Bone marrow (tissue), 2 donors: Measurements from ENCODE around the gene CACNA1C.

Experiments
- DNase-seq, 2 donors: peaks; one replicate each; lab custom pipeline; 2025; lab: John Stamatoyannopoulos, UW

The CACNA1C gene

DNA sequence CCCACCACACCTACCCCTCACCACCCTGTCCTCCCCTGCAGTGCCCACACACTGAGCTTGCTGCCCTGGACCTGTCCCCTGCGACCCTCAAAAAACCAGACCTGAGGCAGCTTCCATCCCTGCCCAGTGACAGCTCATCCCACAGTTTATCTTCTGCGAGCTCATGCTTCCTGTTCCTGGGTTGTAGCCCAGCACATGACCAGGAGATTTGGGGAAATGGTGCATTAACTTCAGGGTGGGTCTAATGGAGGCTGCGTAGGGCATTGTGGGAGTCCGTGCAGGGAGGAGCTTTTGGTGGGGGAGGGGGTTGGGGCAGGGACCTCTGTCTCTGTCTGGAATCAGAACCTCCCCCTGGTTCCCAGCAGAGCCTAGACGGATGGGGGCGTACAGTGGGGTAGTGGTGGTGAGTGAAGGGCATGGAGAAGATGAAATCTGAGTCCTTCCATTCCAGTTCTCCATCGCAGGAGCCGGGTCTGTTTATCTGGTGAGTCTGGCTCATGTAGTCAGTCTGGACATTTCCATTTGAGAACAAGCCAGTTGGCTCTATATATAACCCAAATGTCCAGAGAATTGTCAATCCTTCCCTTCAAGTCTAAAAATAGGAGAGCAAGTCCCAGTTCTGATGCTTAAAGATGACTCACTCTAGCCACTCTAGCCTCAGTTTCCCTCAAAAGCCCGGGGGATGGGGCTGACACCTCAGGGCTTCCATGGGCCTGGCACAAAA is 270.9 kb downstream of the CACNA1C start:
- no peak for DNase-seq

DNA sequence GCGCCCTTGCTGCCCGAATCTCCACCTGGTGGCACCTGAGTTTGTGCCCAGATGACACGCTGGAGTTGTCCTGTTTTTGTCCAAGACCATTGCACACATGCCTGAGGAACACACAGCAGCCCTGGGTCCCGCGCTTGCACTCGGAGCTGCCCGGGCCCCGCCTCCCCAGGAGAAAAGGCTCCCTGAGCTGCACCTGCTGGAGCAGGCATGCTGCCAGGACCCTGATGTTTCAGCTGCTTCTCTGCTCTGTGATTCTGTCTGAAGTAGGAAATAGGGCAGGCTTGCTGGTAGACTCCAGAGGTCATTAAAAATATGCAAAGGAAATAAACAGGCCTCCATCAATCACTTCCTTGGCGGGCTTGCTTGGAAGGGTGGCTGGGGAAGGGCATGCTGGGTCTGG is 271.6 kb downstream of the CACNA1C start:
- no peak for DNase-seq

DNA sequence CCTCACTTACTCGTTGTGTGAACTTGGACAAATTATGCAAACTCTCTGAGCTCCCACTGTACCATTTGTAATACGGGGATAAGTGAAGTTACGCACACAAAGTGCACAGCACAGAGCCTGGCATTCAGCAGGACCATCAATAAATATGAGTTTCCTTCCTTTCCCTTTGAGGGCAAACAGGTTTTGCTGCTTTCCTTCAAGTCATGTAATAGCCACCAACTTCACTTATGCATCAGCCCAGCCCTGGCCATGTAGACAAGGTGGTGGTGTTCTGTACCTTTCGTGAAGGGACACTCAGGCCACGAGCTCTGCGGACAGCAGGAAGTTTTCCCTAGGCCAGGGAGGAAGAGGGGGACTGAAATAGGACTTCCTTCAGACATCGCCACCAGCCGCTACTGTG is 272.7 kb downstream of the CACNA1C start:
- no peak for DNase-seq

DNA sequence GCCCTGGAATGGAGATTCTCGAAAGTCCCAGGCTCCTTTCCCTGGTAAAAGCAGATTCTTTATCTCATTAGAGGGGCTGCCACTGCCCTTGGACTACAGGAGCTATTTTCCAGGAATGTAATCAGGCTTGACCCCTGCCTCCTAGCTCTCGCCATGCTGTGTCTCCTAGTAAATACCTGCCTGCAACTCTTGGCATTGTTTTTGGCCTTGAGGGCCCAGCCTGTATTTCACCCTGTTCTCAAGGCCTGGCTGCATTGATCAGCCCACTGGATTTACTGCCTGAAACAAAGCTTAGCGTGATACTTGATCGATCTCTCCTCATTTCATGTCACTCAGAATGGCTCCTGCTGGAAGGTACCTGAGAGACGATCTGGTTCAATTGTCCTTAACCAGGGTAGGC is 273.7 kb downstream of the CACNA1C start:
- no peak for DNase-seq

DNA sequence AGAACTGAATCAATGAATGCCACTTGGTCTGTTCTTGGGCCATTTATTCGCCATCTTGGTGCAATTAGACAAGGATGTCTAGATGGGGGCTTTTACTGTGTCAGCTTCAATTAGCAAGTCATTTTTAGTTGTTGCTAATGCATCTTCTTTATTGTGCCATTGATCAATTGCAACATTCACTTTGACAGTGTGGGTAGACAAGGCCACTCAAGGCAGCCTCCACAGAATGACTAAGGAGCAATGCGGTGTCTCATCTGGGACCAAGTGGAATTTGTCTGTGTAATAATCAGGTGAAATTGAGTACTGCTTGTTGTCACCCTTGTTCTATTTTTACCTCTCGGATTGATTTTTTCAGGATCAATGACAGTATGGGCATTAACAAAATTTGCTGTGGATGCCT is 275.9 kb downstream of the CACNA1C start:
- DNase-seq: no peak

DNA sequence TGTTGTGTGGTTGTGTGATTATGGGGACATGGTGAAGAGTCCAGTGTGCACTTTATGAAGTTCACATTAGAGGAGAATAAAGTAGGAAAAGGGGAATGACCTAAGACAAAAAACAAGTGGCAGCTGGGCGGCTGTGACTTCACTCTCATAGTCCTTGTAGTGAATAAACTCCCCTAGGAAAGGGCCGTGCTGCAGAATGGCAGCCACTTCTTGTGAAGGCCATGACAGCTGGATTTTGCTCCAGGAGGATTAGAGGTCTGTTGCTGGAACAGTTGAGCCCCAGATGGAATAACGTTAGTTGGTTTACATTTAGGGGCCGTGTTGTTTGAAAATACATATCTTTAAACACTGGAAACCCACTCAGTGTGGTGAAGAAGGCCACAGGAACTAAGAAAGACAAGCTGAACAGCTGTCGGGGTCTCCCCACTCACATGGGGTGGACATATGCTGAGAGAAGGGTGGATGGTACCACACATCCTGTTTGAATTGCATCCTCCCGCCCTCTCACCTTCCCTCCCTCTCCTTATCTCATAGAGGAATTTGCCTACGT is 276.9 kb downstream of the CACNA1C start:
- no peak for DNase-seq

DNA sequence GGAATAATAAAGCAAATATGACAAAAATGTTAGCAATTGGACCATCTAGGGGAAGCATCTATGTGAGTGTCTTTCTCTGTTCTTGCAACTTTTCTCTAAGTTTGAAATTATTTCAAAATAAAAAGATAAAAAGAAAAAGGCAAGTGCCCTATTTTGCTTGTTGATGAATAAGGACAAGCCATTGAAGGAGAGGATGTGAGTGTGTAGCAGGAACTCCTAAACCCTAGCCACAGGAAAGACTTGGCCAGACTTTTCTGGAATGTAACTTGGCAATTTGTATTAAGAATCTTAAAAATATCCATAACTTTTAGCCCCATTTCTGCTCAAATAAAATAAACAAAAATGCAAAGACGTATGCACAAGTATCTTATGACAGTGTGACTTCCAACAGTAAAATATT is 279.4 kb downstream of the CACNA1C start:
- no peak for DNase-seq

DNA sequence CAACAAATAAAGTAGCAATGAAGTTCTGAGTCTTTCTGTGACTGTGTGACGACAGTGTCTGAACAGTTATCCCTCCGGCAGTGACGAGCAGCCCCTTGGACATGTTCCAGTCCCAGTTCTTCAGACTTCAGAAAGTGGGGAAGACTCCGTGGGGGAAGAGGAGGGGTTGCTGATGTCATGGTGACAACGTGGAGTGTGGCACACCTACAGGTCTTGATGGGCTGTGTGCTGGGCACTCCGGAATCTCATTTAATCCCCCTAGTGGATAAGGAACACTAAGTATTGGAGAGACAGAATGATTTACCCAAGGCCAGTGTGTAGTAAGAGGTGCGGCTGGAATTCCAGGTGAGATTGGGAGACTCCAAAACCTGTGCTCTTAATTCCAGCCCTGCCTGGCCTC is 280.2 kb downstream of the CACNA1C start:
- DNase-seq: no peak

DNA sequence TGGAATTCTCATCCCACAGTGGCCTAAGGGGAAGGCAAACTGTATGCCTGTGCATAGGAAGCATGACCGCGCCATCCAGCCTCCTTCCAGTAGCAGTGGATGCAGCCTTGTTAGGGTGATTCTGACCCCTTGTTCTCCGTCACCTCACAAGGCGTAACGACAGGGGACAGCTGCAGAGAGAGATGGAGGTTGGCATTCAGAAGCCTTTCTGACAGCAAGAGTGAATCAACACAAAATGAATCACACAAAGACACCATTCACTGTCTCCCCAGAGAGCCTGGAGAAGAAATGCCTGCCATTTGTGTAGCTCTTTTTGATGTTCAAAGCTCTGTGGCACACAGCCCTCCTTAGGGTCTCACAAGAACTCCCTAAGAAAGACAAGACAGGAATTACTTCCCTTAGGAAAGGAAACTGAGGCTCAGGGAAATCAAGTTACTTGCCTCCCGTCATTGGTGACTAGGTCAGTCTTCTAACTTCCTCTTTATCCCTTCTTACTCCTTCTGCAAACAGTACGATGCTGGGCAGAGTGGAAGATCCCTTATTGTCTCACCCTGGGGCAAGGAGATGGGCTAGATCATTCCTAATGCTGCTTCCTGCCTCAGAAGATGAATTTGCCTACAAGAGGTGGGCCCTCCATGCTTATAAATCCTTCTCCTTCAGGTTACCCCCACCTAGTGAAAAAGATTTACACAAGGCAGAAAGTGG is 280.9 kb downstream of the CACNA1C start:
- DNase-seq: no peak

DNA sequence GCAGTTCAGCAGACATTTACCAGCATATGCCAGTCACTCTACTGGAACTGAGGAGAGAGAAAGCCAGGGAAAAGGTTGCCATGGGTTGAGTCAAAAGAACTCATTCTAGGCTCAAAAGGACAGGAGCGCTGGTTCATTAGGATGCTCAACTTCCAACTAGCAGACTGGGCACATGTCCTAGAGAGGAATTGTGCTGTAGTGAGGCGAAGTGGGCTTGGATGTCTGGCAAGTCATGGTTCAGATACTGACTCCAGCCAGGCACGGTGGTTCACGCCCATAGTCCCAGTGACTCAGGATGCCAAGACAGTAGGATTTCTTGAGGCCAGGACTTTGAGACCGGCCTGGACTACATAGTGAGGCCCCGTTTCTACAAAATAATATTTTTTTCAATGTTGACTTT is 281.5 kb downstream of the CACNA1C start:
- no peak for DNase-seq

DNA sequence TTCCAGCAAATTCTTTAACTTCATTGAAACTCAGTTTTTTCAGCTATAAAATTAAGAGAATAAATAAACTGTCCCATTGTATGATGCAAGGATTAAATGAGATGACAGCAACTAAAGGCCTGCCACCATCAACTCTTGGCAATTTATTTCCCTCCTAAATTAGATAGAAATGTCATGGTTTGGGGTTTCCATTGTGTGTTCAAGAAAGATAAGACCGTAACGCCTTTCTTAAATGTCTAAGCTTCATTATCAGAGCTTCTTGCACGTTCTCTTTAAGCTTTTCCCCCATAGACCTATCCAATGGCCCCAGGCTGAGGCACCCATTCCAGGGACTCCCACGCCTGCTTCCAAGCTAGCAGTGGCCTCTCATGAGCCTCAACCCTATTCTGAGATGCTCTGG is 281.9 kb downstream of the CACNA1C start:
- no peak for DNase-seq

DNA sequence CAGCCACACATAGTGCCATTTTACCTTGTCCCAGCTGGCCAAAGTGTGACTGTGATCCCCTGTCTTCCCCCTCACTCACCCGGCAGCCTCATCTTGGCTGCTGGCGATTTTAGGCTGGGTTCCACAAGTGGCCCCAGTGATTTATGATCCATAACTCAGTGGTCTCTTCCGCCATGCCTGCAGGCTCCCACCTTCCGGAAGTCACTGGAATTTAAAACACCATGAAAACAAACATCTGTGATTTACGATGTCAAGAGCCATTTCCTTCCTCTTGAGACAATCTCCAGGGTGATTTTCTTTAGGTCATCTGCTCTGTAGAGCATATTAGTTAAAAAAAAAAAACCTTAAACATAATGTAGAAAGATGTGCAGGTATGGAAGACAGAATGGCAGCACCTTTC is 282.3 kb downstream of the CACNA1C start:
- no peak for DNase-seq

DNA sequence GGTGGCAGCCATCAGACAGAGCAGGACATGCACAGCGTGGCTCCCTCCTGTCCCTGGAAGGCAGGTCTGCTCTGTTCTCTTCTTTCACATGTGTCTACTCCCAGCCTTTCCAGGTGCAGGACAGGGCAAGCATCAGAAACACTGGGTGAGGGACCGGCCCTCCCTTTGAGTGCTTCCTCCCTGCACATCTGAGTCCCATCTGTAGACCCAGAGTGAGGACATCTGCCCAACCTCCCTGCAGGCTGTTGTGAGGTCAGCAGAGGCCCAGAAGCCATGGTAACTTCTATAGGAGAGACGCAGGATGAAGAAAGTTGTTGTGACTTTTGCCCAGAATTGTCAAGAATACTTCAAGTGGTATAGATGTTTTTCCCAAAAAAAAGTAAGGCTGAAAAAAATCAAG is 282.7 kb downstream of the CACNA1C start:
- no peak for DNase-seq

DNA sequence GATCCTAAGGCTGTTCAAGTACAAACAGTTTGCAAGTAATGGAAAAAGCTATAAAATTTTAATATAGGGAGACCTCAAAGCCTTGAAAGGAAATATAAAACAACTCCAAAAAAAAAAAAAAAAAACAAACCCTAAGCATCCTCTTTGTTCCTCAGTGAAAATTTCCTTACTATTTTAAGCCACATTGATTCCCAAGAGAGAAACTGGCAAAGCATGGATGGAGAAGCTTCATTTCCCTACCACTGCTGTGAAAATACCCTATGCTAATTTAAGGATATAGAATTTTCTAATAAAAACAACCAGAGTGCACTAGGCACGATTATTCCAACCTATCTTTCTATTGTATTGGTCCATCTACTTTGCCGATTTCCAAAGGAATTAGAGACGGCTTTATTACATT is 283.1 kb downstream of the CACNA1C start:
- DNase-seq: no peak

DNA sequence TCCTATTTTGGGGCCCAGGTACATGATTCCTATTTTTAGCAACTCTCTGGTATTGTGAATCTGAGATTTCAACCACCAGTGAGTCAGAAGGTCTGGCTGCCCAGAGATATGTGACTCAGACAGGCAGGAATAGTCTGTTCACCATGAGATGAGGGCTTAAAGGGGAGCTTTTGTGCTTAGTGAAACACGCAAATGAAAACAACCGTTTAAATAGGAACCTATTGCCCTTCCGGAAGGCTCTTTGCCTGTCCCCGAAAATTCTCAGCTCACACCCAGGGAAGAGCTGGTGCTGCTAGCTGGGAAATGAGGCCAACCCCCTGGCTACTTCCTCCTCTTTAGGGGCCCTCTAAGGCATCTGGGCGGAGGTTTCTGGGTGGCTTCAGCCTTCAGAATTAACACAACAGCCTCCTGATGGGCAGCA is 283.6 kb downstream of the CACNA1C start:
- DNase-seq: peak; percentile 23 to 73

DNA sequence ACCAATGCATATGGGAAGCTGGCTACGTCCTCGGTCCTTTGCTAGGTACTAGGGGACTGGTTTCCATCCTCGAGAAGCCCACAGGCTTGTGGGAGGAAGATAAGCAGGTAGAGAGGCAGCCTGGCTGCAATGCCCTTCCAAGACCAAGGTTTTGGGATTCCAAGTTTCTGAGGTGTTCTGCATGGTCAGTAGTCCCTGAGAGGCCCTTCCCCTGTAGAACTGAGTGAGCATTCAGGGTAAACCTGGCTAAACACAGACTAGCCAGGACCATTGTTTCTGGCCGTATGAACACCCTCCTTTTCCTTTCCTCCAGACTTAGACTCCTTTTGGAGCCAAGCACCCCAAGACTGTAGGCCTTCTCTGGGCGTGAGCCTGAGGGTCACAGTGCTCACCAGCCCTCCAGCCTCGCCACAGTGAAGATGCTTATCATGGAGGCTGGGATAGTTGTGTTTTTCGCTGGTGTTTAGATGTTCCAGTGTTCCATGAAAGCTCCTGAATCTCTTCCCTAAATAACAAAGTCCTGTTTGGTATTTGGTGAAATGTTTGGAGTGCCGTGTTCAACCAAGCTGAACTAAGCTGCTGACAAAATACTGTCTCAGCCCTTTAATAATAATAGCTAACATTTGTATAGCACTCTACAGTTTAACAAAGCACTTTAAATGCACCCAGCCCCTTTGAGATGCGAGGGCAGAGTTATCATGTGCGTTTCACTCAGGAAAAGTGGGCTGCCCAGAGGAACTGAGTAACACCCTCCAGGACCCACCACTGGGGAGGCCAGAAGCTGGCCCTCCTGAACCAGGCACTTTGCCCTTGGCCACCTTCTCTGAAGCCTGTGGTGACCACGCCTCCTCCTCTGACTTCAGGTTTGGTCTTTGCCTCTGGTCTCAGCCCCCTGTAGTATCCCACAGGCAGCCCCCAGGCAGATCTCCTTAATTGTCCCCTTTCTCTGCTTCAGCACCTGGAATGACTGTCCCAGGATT is 284.5 kb downstream of the CACNA1C start:
- DNase-seq: no peak

DNA sequence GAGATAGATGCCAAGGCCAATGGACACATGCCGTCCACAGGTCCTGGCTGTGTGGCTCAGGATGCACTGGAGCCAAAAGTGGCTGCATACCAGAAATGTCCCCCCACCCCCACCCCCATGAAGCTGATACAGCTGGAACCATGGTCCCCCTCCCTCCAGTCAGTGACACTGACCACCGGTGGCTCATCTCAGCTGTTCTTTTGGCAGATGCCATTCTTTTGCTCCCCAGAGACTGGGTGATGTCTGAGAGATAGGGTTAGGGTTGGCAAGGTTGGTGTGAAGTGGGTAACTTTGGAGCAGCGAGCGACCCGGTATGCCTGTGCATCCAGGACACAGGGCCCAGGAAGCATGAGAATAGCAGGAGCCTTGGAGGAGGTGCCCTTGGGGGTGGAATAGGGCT is 285.6 kb downstream of the CACNA1C start:
- DNase-seq: no peak

DNA sequence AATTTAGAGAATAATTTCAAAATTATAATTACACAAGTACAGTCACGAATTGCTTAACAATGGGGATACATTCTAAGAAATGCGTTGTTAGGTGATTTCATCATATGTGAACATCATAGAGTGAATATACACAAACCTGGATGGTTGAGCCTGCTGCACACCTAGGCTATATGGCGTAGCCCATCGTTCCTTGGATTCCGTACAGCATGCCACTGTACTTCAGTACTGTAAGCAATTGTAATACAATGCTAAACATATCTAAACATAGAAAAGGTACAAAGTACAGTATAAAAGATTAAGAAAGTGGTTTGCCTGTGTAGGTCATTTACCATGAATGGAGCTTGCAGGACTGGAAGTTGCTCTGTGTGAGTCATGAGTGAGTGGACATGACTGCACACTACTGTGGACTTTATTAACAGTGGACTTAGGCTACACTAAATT is 286.2 kb downstream of the CACNA1C start:
- DNase-seq: peak in 1 of 2 donors; percentile 5

DNA sequence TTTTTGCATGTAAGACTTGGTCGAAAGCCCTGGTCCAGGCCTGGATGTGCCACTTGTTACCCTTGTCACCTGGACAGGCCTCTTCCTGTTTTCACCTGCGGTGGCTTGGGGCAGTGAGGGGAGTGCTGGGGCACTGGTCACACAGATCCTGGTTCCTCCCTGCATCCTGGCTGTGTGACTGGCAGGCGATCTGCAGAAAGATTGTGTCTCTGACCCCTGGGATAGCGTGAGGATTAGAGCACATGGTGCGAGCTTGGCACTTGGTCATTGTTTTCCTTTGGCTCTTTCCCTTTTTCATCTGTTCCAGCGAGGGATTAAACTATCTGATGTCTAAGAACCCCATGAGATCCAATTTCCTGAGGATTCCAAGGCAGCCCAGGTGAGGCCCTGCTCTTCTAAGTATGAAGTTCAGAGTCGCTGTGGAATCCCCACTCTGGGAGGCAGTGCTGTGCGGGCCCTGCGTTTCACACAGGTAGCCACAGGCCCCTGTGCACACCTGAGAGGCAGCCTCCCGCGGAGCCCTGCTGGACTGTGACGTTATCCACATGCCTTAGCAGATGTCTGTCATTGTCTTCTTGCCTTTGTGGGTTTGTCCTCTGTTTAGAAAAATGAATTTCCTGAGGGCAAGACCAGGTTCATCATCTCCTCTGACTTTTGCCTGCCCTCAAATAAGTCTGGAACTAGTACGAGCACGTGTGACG is 288.4 kb downstream of the CACNA1C start:
- DNase-seq: no peak

DNA sequence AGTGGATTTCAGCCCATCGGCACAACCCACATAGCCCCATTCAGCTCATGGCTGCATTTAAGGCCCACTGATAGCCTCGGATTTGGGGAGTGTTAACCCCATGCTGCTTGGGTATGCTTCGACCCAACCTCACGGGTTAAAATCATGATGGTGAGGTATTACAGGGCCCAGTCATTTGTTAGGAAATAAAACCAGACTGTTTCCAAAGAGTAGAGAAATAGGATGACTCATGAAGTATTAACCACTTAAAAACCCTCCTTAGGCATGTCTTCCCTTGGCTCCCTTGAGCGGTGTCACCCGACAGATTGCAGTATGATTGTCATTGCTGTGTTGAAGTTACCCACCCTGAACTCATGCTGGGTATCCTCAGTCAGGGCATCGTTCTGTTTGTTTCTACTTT is 289.1 kb downstream of the CACNA1C start:
- DNase-seq: peak in 1 of 2 donors; percentile 31

DNA sequence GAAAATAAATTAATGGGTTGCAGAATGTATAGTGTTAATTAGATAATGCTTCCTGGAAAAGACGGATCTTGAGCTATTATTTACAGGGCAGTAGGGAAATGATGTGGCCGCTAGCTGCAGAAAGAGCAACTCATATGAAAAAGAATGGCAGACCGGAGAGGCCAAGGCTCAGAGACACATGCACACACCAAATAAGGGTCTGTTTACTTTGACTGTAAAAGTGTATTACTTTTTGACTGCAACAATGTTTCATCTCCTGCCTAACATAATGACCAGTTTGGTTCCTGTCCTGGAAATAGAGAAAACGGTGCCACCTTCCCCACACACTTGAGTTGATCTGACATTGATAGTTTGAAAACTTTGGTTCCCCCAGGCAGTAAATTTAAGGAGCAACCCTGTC is 290.9 kb downstream of the CACNA1C start:
- DNase-seq: no peak

DNA sequence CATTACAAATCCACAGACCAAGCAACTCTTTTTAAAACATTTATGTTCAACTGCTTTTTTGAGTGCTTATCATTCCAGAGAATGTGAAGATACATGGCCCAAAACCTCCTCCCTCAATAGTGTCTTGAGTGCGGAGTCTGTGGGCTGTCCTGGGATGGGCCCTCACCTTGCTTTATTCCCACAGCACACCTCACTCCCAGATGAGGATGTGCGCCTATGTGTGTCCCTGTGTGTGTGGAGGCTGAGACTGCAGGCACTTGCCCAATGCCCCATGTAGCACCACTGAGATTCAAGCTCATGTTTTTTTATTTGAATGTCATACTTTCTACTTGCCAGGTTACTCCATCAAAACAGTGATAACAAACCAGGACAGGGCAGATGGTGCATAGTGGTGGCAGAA is 291.7 kb downstream of the CACNA1C start:
- DNase-seq: no peak
